B cell (primary cell): ENCODE results near the gene SP3. TPM values are rescaled to one million over a fixed set of nuclear protein-coding genes. Genes with fewer than 3 reads are reported as not detected.

ENCODE experiments used
- ATAC-seq: fragments of 200-7000 bp; cut with Tn5 transposase; one replicate; pipeline ENCODE4 v1.10.0; 2021; ENCODE audit warnings: low read depth, mild to moderate bottlenecking, moderate number of reproducible peaks, moderate library complexity
- CTCF ChIA-PET: fragments of 350-600 bp; sonication (Branson Sonifier 250); formaldehyde crosslinking; loops from one replicate; lab custom pipeline; 2021; ENCODE audit warnings: antibody characterized with exemption, inconsistent platforms; lab: Charles Lee
- POLR2A ChIA-PET: fragments of 350-600 bp; sonication (Branson Sonifier 250); formaldehyde crosslinking; loops from one replicate; lab custom pipeline; 2021; ENCODE audit warnings: antibody characterized with exemption; lab: Charles Lee
- DNase-seq: peaks from one replicate; pipeline ENCODE4 v3.0.0; 2013
- H2AFZ ChIP-seq: 2 replicates; pipeline ENCODE4 v1.6.1; 2012; ENCODE audit warnings: mild to moderate bottlenecking, low read depth, low read length; ENCODE audit not compliant: insufficient read depth, poor library complexity, severe bottlenecking
- H3K27ac ChIP-seq, 2 donors: 1 replicate in 1 of 2; 2 replicates in 1 of 2; pipeline ENCODE4 v1.5.1; 2012 to 2013; ENCODE audit warnings: low read length in 2 of 2, mild to moderate bottlenecking in 2 of 2, moderate library complexity in 1 of 2
- H3K27me3 ChIP-seq, 4 experiments: fragments of 200-600 bp in 1 of 4; sonication (generic) in 1 of 4; replicated peaks in 1 of 4; 1 replicate in 2 of 4; 2 replicates in 2 of 4; pipeline versions ENCODE4 v1.6.1 to v1.7.0; 2013 to 2016; ENCODE audit warnings: low read length in 3 of 4, mild to moderate bottlenecking in 2 of 4, mixed read lengths in 1 of 4, moderate library complexity in 1 of 4; ENCODE audit not compliant: insufficient read depth in 4 of 4, control insufficient read depth in 3 of 4; ENCODE audit errors: control extremely low read depth in 1 of 4
- H3K36me3 ChIP-seq, 2 experiments: replicated peaks in 1 of 2; 1 replicate in 1 of 2; 2 replicates in 1 of 2; pipeline versions ENCODE4 v1.6.1 to v1.7.1; 2013; ENCODE audit warnings: low read length in 1 of 2; ENCODE audit not compliant: insufficient read depth in 2 of 2, control insufficient read depth in 1 of 2; ENCODE audit errors: control extremely low read depth in 1 of 2, extremely low read depth in 1 of 2
- H3K4me1 ChIP-seq, 2 donors: fragments of 200-600 bp in 1 of 2; sonication (generic) in 1 of 2; 1 replicate in 1 of 2; 2 replicates in 1 of 2; pipeline versions ENCODE4 v1.5.1 to v1.6.1; 2013 to 2017; ENCODE audit warnings: low read length in 2 of 2; ENCODE audit not compliant: control insufficient read depth in 2 of 2, insufficient read depth in 2 of 2
- H3K4me2 ChIP-seq: replicated peaks from 2 replicates; pipeline ENCODE3; 2012; ENCODE audit warnings: mild to moderate bottlenecking, low read depth, low read length; ENCODE audit not compliant: poor library complexity, severe bottlenecking
- H3K4me3 ChIP-seq, 5 experiments: fragments of 200-600 bp in 1 of 5; sonication (generic) in 1 of 5; 1 replicate in 3 of 5; 2 replicates in 2 of 5; pipeline versions ENCODE4 v1.5.1 to v1.7.0; 2011 to 2016; ENCODE audit warnings: low read length in 4 of 5, mild to moderate bottlenecking in 4 of 5, low read depth in 2 of 5, control low read depth in 1 of 5, moderate library complexity in 1 of 5; ENCODE audit not compliant: insufficient read depth in 1 of 5; ENCODE audit errors: control extremely low read depth in 1 of 5, extremely low read depth in 1 of 5
- H3K79me2 ChIP-seq: fragments of 200-600 bp; sonication (generic); one replicate; pipeline ENCODE4 v1.6.0; 2016; ENCODE audit warnings: low read length; ENCODE audit not compliant: control insufficient read depth, insufficient read depth
- H3K9ac ChIP-seq: fragments of 200-600 bp; sonication (generic); 2 replicates; pipeline ENCODE4 v1.6.1; 2017; ENCODE audit warnings: mild to moderate bottlenecking, low read length, moderate library complexity
- H3K9me3 ChIP-seq, 3 donors: one replicate each; pipeline versions ENCODE4 v1.6.1 to v1.7.1; 2013; ENCODE audit warnings: low read length in 2 of 3; ENCODE audit not compliant: control insufficient read depth in 2 of 3, insufficient read depth in 1 of 3; ENCODE audit errors: control extremely low read depth in 1 of 3
- H4K20me1 ChIP-seq: 2 replicates; pipeline ENCODE4 v1.6.0; 2012; ENCODE audit warnings: mild to moderate bottlenecking, low read length; ENCODE audit not compliant: insufficient read depth, control insufficient read depth, poor library complexity, severe bottlenecking
- H3K27ac Mint-ChIP-seq: one replicate; pipeline ENCODE4 v1.8.0; 2021; ENCODE audit warnings: mixed read lengths
- H3K27me3 Mint-ChIP-seq: one replicate; pipeline ENCODE4 v1.8.0; 2021; ENCODE audit warnings: mixed read lengths
- H3K4me1 Mint-ChIP-seq: one replicate; pipeline ENCODE4 v1.8.0; 2021; ENCODE audit warnings: mixed read lengths
- H3K4me3 Mint-ChIP-seq: one replicate; pipeline ENCODE4 v1.8.0; 2021; ENCODE audit warnings: mixed read lengths
- H3K9me3 Mint-ChIP-seq: one replicate; pipeline ENCODE4 v1.8.0; 2022; ENCODE audit warnings: mixed read lengths; ENCODE audit not compliant: insufficient read depth
- EZH2 ChIP-seq: IDR thresholded peaks from 2 replicates; pipeline ENCODE4 v1.6.1; 2012; ENCODE audit warnings: borderline replicate concordance, low read depth, mild to moderate bottlenecking, moderate library complexity, low read length; ENCODE audit not compliant: insufficient read depth, poor library complexity, severe bottlenecking
- WGBS: methylation state at CpG from one replicate; pipeline ENCODE4 v1.1.5; 2013; ENCODE audit warnings: missing lambda C conversion rate; ENCODE audit not compliant: insufficient coverage; 5-methylcytosine and 5-hydroxymethylcytosine counted together
- intact Hi-C: fragments of 100-400 bp; cut with micrococcal nuclease; formaldehyde crosslinking; loops from one replicate; pipeline ENCODE4 v1.10.0; 2022
- polyA plus RNA-seq: library from polyadenylated mRNA; depleted of rRNA; stranded (reverse); fragments of >200 nt; gene quantifications from 2 replicates; pipeline ENCODE4 v1.2.3, GENCODE V29; 2012
- total RNA-seq, 2 donors: library from RNA; stranded (reverse); fragments of 120-200 nt in 1 of 2; gene quantifications; 1 replicate in 1 of 2; 2 replicates in 1 of 2; pipeline versions ENCODE4 v1.2.3 to v1.2.4, GENCODE V29; 2013 to 2022
- TF ChIP-seq, protein P1 (sequence below): fragments of 200-600 bp; IDR thresholded peaks from one replicate; pipeline ENCODE4 v1.8.0; 2022; ENCODE audit warnings: antibody characterized with exemption, mild to moderate bottlenecking

Gene SP3
- total and polyA plus RNA-seq, 2 donors (not counting 1 experiment from before 2014, with no cell fraction given), result 31.9 to 152 TPM

- Histone ChIP-seq H3K27me3 (no peaks in the 10 kb centered on the region), H3K36me3 (no peaks in the 10 kb centered on the region), H4K20me1 (no peaks in the 10 kb centered on the region), H3K4me1 (no peaks in the 10 kb centered on the region), H3K79me2 (no peaks in the 10 kb centered on the region), H3K4me3 (no peak overlapping the region), H3K27ac (no peak overlapping the region), H2AFZ (no peak overlapping the region), H3K4me2 (no peak overlapping the region), H3K9ac (no peak overlapping the region), H3K9me3 (peaks cover 8 to 18% (median 14%) of the 10 kb centered on the region in 3 donors)
- peaks cover 16% of the 10 kb centered on the region for H3K9me3 Mint-ChIP-seq
- DNase-seq (no peak), ATAC-seq (no peak)
- H3K4me1 Mint-ChIP-seq, result no peaks in the 10 kb centered on the region
- ChIA-PET CTCF (no interaction called here), POLR2A (interaction anchor here (1.3 kb wide), 1 partner anchor 30 kb away, joined by 3 read pairs; no protein-coding TSS in a partner anchor)
- WGBS, result 100% methylated on average over 2 of the region's 3 CpGs
- TF ChIP-seq, protein P1, sequence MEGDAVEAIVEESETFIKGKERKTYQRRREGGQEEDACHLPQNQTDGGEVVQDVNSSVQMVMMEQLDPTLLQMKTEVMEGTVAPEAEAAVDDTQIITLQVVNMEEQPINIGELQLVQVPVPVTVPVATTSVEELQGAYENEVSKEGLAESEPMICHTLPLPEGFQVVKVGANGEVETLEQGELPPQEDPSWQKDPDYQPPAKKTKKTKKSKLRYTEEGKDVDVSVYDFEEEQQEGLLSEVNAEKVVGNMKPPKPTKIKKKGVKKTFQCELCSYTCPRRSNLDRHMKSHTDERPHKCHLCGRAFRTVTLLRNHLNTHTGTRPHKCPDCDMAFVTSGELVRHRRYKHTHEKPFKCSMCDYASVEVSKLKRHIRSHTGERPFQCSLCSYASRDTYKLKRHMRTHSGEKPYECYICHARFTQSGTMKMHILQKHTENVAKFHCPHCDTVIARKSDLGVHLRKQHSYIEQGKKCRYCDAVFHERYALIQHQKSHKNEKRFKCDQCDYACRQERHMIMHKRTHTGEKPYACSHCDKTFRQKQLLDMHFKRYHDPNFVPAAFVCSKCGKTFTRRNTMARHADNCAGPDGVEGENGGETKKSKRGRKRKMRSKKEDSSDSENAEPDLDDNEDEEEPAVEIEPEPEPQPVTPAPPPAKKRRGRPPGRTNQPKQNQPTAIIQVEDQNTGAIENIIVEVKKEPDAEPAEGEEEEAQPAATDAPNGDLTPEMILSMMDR, result no peak
- TF ChIP-seq EZH2, result no peak
- H3K27ac Mint-ChIP-seq, result no peak overlapping the region
- intact Hi-C loops, result loop anchor here (10.0 kb wide), 1 partner anchor 458 kb away; no protein-coding TSS in a partner anchor
- peaks cover 2% of the 10 kb centered on the region for H3K27me3 Mint-ChIP-seq
- H3K4me3 Mint-ChIP-seq, result no peak overlapping the region
These were observed 78.6 kb downstream of the SP3 start for GRCh38 chr2:173886613-173887012.

- Histone ChIP-seq H3K36me3 (no peaks in the 10 kb centered on the region), H3K4me2 (no peak overlapping the region), H3K9ac (no peak overlapping the region), H3K9me3 (peaks cover 2 to 8% (median 4%) of the 10 kb centered on the region in 3 donors), H3K27ac (no peak overlapping the region), H3K79me2 (no peaks in the 10 kb centered on the region), H3K4me1 (no peaks in the 10 kb centered on the region), H2AFZ (no peak overlapping the region), H3K27me3 (peaks cover 0 to 4% (median 0%) of the 10 kb centered on the region in 4 experiments), H4K20me1 (no peaks in the 10 kb centered on the region), H3K4me3 (no peak overlapping the region)
- CTCF ChIA-PET, result interaction anchor here (0.7 to 2.4 kb wide), 19 partner anchors 9 to 805 kb away, joined by 3 to 9 read pairs (median 3); no protein-coding TSS in a partner anchor
- Mint-ChIP-seq H3K27me3 (peaks cover 18% of the 10 kb centered on the region), H3K27ac (no peak overlapping the region), H3K4me1 (no peaks in the 10 kb centered on the region), H3K9me3 (peaks cover 7% of the 10 kb centered on the region), H3K4me3 (no peak overlapping the region)
- 100% methylated on average over 1 of the region's 2 CpGs for WGBS
- POLR2A ChIA-PET, result interaction anchor here (1.3 kb wide), 1 partner anchor 9 kb away, joined by 7 read pairs; no protein-coding TSS in a partner anchor
- intact Hi-C loops, result loop anchor here (1.0 to 10.0 kb wide), 3 partner anchors 156 to 461 kb away; no protein-coding TSS in a partner anchor
- TF ChIP-seq, protein P1, result peak; percentile 28
- no peak for TF ChIP-seq EZH2
- peak; percentile 57 for ATAC-seq
- DNase-seq, result peak; percentile 36
These were observed 81.0 kb downstream of the SP3 start for GRCh38 chr2:173884025-173884802.
